ENCODE data around the gene PLPP2.

PLPP2 gene

DNA sequence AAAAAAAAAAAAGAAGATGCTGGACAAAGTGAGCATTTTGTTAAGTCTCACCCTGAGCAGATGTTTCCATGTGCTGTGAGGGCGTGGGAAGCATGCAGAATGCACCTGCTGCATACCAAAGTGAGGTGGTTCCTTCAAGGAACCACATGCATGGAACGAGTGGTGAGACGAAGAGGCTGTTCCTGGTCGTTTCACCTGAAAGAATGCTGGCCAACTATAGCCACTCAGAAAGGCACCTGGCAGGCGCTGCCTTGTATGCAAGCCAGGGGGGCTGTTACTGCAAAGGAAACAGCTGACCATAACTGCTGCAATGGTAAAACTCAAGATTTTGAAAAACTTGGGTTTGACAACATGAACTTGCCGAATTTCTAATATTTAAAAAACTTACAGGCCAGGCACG is 38.7 kb upstream of the PLPP2 start:
- Histone ChIP-seq H3K4me2 (ENCODE audit: low read length) (no peak overlapping the region), H3K36me3 (ENCODE audit: control insufficient read depth, low read length) (peaks cover 74% of the 10 kb centered on the region), H3K4me3 (ENCODE audit: low read length) (no peak overlapping the region), H3K79me2 (ENCODE audit: control insufficient read depth, low read length) (peaks cover 31% of the 10 kb centered on the region), H3F3A (ENCODE audit: control insufficient read depth, insufficient read depth) (no peaks in the 10 kb centered on the region), H3K27ac (ENCODE audit: low read depth, low read length) (no peak overlapping the region), H3K4me1 (ENCODE audit: control insufficient read depth, low read length) (no peaks in the 10 kb centered on the region), H4K20me1 (ENCODE audit: control insufficient read depth, insufficient read depth, low read depth, low read length) (no peaks in the 10 kb centered on the region), H3K9me3 (ENCODE audit: control insufficient read depth, insufficient read depth, low read length) (peaks cover 32% of the 10 kb centered on the region), H3K27me3 (ENCODE audit: control insufficient read depth, low read length) (no peaks in the 10 kb centered on the region), H3K9me2 (replicated peaks; ENCODE audit: control insufficient read depth, low read length) (no peaks in the 10 kb centered on the region)
- no peak for TF ChIP-seq EZH2phosphoT487 (IDR thresholded peaks at IDR 0.05; ENCODE audit: borderline replicate concordance, low read length)
- TF ChIP-seq, protein P1, sequence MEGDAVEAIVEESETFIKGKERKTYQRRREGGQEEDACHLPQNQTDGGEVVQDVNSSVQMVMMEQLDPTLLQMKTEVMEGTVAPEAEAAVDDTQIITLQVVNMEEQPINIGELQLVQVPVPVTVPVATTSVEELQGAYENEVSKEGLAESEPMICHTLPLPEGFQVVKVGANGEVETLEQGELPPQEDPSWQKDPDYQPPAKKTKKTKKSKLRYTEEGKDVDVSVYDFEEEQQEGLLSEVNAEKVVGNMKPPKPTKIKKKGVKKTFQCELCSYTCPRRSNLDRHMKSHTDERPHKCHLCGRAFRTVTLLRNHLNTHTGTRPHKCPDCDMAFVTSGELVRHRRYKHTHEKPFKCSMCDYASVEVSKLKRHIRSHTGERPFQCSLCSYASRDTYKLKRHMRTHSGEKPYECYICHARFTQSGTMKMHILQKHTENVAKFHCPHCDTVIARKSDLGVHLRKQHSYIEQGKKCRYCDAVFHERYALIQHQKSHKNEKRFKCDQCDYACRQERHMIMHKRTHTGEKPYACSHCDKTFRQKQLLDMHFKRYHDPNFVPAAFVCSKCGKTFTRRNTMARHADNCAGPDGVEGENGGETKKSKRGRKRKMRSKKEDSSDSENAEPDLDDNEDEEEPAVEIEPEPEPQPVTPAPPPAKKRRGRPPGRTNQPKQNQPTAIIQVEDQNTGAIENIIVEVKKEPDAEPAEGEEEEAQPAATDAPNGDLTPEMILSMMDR (IDR thresholded peaks at IDR 0.05; ENCODE audit: low read depth, low read length, poor library complexity, severe bottlenecking), result no peak

- H4K20me1 ChIP-seq (ENCODE audit: control insufficient read depth, insufficient read depth, low read depth, low read length), result no peaks in the 10 kb centered on the region
- peaks cover 21% of the 10 kb centered on the region for H3K79me2 ChIP-seq (ENCODE audit: control insufficient read depth, low read length)
- H3K27me3 ChIP-seq (ENCODE audit: control insufficient read depth, low read length), result no peaks in the 10 kb centered on the region
- no peak overlapping the region for H3K4me3 ChIP-seq (ENCODE audit: low read length)
- H3F3A ChIP-seq (ENCODE audit: control insufficient read depth, insufficient read depth), result no peaks in the 10 kb centered on the region
- no peaks in the 10 kb centered on the region for H3K4me1 ChIP-seq (ENCODE audit: control insufficient read depth, low read length)
- H3K27ac ChIP-seq (ENCODE audit: low read depth, low read length), result no peak overlapping the region
- TF ChIP-seq EZH2phosphoT487 (IDR thresholded peaks at IDR 0.05; ENCODE audit: borderline replicate concordance, low read length), result no peak
- TF ChIP-seq, protein P1 (IDR thresholded peaks at IDR 0.05; ENCODE audit: low read depth, low read length, poor library complexity, severe bottlenecking), result no peak
- peaks cover 77% of the 10 kb centered on the region for H3K36me3 ChIP-seq (ENCODE audit: control insufficient read depth, low read length)
- H3K9me3 ChIP-seq (ENCODE audit: control insufficient read depth, insufficient read depth, low read length), result peaks cover 32% of the 10 kb centered on the region
- no peak overlapping the region for H3K4me2 ChIP-seq (ENCODE audit: low read length)
- no peaks in the 10 kb centered on the region for H3K9me2 ChIP-seq (replicated peaks; ENCODE audit: control insufficient read depth, low read length)
These were observed 36.9 kb upstream of the PLPP2 start for GRCh38 chr19:328025-328505.

GRCh38 chr19:327291-328024 is 36.3 kb upstream of the PLPP2 start:
- TF ChIP-seq, protein P1 (IDR thresholded peaks at IDR 0.05; ENCODE audit: low read depth, low read length, poor library complexity, severe bottlenecking), result no peak
- TF ChIP-seq EZH2phosphoT487 (IDR thresholded peaks at IDR 0.05; ENCODE audit: borderline replicate concordance, low read length), result no peak
- Histone ChIP-seq H3F3A (ENCODE audit: control insufficient read depth, insufficient read depth) (no peaks in the 10 kb centered on the region), H3K36me3 (ENCODE audit: control insufficient read depth, low read length) (peaks cover 83% of the 10 kb centered on the region), H3K9me3 (ENCODE audit: control insufficient read depth, insufficient read depth, low read length) (peaks cover 32% of the 10 kb centered on the region), H3K4me3 (ENCODE audit: low read length) (no peak overlapping the region), H3K9me2 (replicated peaks; ENCODE audit: control insufficient read depth, low read length) (no peaks in the 10 kb centered on the region), H3K27ac (ENCODE audit: low read depth, low read length) (no peak overlapping the region), H4K20me1 (ENCODE audit: control insufficient read depth, insufficient read depth, low read depth, low read length) (no peaks in the 10 kb centered on the region), H3K27me3 (ENCODE audit: control insufficient read depth, low read length) (no peaks in the 10 kb centered on the region), H3K79me2 (ENCODE audit: control insufficient read depth, low read length) (peaks cover 21% of the 10 kb centered on the region), H3K4me2 (ENCODE audit: low read length) (no peak overlapping the region), H3K4me1 (ENCODE audit: control insufficient read depth, low read length) (no peaks in the 10 kb centered on the region)
